ENCODE measurements around the gene TRAF2.

The TRAF2 gene

GRCh38 chr9:136952876-136953770 is 66.8 kb downstream of the TRAF2 start:
- DNase-seq: no peak

GRCh38 chr9:136953771-136954269 is 67.5 kb downstream of the TRAF2 start:
- no peak for DNase-seq

- DNase-seq: no peak
These were observed 68.2 kb downstream of the TRAF2 start for GRCh38 chr9:136954270-136955083.

GRCh38 chr9:136955202-136955942 is 69.1 kb downstream of the TRAF2 start:
- no peak for DNase-seq

GRCh38 chr9:136955943-136956335 is 69.6 kb downstream of the TRAF2 start:
- no peak for DNase-seq

GRCh38 chr9:136956604-136957003 is 70.3 kb downstream of the TRAF2 start:
- DNase-seq: no peak

GRCh38 chr9:136957461-136957860 is 71.1 kb downstream of the TRAF2 start:
- no peak for DNase-seq

- DNase-seq: no peak
These were observed 71.6 kb downstream of the TRAF2 start for GRCh38 chr9:136957901-136958300.

GRCh38 chr9:136958473-136958872 is 72.2 kb downstream of the TRAF2 start:
- DNase-seq: no peak

- DNase-seq: no peak
These were observed 72.9 kb downstream of the TRAF2 start for GRCh38 chr9:136958898-136959850.

- DNase-seq: no peak
These were observed 74.1 kb downstream of the TRAF2 start for GRCh38 chr9:136960212-136960937.

GRCh38 chr9:136960938-136961275 is 74.6 kb downstream of the TRAF2 start:
- DNase-seq: no peak

- DNase-seq: no peak
These were observed 75.2 kb downstream of the TRAF2 start for GRCh38 chr9:136961279-136962065.

GRCh38 chr9:136962163-136962562 is 75.8 kb downstream of the TRAF2 start:
- no peak for DNase-seq

- no peak for DNase-seq
These were observed 76.5 kb downstream of the TRAF2 start for GRCh38 chr9:136962701-136963248.

GRCh38 chr9:136963341-136963740 is 77.0 kb downstream of the TRAF2 start:
- no peak for DNase-seq

- no peak for DNase-seq
These were observed 77.4 kb downstream of the TRAF2 start for GRCh38 chr9:136963751-136964150.

GRCh38 chr9:136964171-136964689 is 77.9 kb downstream of the TRAF2 start:
- no peak for DNase-seq

GRCh38 chr9:136964833-136965422 is 78.6 kb downstream of the TRAF2 start:
- DNase-seq: no peak

Data from NCI-H1436 treated with DMSO at 0.1 percent for 48 hours (cell line).